GM18951 (cell line): ENCODE measurements around the gene DEPDC4.

ENCODE experiments used
- POLR2A ChIP-seq: IDR thresholded peaks from 4 replicates; pipeline ENCODE4 v1.6.1; 2011; ENCODE audit warnings: mild to moderate bottlenecking; ENCODE audit not compliant: insufficient read length, insufficient read depth; ENCODE audit errors: extremely low read depth
- in situ Hi-C: fragments of 300-500 bp; cut with MboI; formaldehyde crosslinking; loops from one replicate; pipeline ENCODE4 v1.12.0; 2022; ENCODE audit warnings: low sequenced_read_pairs, mixed read lengths, inconsistent platforms; ENCODE audit not compliant: unreplicated experiment

Gene DEPDC4

GRCh38 chr12:100219328-100220109, 47.4 kb downstream of the DEPDC4 start:
- no peak for TF ChIP-seq POLR2A
- in situ Hi-C loops: no loop called here

DNA sequence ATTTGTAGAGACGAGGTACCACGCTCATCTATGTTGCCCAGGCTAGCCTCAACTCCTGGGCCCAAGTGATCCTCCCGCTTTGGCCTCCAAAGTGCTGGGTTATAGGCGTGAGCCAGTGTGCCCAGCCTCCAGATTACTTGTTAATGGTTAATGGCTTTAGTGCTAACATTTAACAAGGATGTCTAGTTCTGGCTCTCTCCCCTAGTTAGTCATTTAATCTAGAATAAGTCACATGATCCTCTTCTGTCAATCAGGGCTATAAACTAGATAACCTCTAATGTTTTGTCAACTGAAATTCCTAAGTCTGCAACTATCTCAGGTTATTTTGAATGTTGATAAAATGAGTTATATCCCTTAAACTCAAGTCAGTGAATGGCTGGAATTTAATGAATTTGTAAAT, 50.5 kb downstream of the DEPDC4 start:
- in situ Hi-C loops: no loop called here

DNA sequence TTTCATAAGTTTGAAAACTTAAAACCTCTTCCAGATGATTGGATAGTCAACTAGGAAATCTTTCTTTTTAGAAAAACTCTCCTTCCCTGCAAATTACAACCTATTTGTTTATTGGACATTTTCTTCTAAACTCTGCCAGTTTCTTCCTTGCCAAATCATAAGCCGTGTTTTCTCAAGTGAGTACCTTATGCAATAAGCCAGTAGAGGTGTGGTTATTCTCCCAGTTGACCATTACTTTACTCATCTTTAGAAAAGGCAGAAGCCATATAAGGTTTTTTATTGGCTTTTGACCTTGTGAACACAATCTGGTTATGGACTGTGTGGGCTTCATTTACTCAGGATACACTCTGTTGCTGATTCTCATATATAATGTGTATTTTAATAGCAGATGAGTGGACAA, 51.7 kb downstream of the DEPDC4 start:
- in situ Hi-C loops: no loop called here
- TF ChIP-seq POLR2A: no peak

More for the DNA sequence above, 50.5 kb downstream of the DEPDC4 start:
- TF ChIP-seq POLR2A: no peak

DNA sequence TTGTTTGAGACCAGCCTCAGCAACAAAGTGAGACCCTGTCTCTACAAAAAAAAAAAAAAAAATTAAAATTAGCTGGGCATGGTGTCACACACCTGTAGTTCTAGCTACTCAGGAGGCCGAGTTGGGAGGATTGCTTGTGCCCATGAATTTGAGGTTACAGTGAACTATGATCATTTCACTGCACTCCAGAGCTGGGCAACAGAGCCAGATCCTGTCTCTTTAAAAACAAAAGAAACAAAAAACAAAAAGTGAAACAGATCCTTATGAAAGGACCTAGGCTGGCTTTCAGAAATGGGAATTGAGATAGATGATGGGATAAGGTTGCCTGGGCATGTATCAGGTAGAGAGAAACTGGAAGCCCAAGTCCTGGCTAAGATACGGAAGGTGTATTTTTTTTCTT, 52.4 kb downstream of the DEPDC4 start:
- TF ChIP-seq POLR2A: no peak

DNA sequence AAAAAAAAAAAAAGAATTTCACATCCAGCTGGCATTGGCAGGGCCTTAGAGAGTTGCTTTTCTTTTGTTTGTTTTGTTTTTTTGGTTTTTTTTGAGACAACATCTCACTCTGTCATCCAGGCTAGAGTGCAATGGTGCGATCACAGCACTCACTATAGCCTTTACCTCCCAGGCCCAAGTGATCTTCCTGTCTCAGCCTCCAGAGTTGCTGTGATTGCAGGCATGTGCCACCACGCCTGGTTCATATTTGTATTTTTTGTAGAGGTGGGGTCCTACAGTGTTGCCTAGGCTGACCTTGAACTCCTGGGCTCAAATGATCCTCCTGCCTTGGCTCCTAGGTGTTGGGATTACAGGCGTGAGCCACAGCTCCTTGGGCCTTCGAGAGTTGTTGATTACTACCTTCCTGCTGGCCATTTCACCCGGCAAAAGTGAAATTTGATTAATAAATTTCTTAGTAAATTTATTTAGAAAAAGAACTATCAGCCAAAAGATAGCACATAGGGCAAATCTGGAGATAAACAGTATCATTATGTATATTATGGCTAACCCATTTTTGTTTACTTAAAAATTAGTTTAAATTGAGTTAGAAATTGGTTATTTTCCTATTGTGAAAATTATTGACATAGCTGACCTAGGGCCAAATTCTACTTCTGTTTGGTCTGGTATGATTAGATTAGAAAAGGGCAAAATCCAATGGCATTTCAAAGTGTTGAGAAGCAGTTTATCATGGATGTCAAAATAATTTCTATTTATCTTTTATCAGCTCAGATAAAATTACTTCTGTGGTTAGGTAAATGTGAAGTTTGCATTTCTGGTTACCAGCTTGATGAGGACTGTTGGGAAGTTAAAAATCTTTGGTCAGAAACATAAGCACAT, 53.6 kb downstream of the DEPDC4 start:
- in situ Hi-C loops: no loop called here
- no peak for TF ChIP-seq POLR2A

More for the DNA sequence above, 52.4 kb downstream of the DEPDC4 start:
- in situ Hi-C loops: no loop called here

GRCh38 chr12:100211698-100212097, 55.2 kb downstream of the DEPDC4 start:
- in situ Hi-C loops: no loop called here
- no peak for TF ChIP-seq POLR2A

DNA sequence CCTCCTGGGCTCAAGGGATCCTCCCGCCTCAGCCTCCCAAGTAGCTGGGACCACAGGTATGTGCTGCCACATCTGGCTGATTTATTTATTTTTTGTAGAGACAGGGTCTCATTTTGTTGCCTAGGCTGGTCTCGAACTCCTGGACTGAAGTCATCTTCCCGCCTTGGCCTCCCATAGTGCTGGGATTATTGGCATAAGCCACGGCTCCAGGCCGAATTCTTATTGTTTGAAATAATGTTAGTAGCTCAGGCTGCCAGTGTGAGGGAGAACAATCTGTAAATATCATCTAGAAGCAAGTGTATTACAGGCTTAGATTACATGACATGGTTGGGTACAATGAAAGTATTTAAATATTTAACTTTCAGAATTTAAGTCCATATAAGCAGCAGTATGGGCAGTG, 58.0 kb downstream of the DEPDC4 start:
- in situ Hi-C loops: no loop called here

DNA sequence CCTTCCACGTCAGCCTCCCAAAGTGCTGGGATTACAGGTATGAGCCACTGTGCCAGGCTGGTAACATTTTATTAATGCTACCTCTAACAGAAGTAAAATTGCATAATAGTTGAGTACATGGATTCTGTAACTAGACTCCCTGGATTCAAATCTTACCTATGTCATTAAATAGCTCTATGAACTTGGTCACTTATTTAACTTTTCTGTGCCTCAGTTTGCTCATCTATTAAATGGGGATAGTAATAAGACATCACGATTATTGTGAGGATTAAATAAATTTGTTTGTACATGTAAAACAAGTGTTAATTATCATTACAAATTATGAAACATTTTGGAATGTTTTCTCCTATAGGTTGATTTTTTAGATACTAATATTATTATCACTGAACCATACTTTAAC, 59.6 kb downstream of the DEPDC4 start:
- in situ Hi-C loops: no loop called here
- TF ChIP-seq POLR2A: no peak

More for the DNA sequence above, 58.0 kb downstream of the DEPDC4 start:
- TF ChIP-seq POLR2A: no peak

- in situ Hi-C loops: no loop called here
These were observed 65.1 kb downstream of the DEPDC4 start for GRCh38 chr12:100201604-100202423.

DNA sequence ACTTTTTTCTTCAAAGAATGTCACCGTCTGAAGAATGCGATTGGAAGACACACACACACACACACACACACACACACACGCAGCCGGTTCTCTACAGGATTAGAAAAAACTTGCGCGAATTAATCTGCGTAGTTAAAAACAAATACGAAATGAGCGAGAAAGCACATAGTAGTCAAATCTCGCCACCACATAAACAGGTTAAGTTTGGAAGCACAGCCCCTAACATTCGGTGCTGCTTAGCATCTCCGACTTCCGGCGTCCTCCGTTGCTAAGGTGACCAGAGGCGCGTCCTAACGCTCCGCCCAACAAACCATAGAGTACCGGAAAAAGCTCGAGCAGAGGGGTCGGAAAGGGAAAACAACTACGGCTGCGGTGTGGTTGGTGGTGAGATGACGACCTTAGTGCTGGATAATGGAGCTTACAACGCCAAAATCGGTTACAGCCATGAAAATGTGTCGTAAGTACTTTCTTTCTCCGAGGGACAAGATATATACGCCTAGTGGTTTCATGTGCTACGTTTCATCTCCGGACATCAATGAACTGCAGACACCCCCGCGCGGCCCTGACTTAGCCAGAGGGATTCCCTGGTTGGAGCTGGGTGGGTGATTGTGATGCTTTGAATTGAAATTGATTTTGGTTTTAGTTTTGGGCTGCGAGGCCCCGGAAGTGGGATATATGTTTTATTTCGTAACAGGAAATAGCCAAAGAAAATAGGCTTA, 66.3 kb downstream of the DEPDC4 start, which contains the start of gene ACTR6:
Gene ACTR6, plus strand, starts transcription at position 353 of the 719 bp plus-strand sequence. Its CDS starts 37 bp downstream, at position 390.
- peak; percentile 65 for TF ChIP-seq POLR2A
- in situ Hi-C loops: no loop called here

More at GRCh38 chr12:100201604-100202423, 65.1 kb downstream of the DEPDC4 start:
- TF ChIP-seq POLR2A: no peak

GRCh38 chr12:100199347-100200149, 67.3 kb downstream of the DEPDC4 start:
- in situ Hi-C loops: no loop called here

More at GRCh38 chr12:100199347-100200149, 67.3 kb downstream of the DEPDC4 start:
- peak; percentile 47 for TF ChIP-seq POLR2A
